Dendritic cell treated with granulocyte-macrophage colony-stimulating factor and Interleukin-4, amounts not matched to agents 40 ng/mL and 50 ng/mL, for 4 days (primary cell): ENCODE results near the gene IL1RAPL1.

Source experiments
- H3K27ac Mint-ChIP-seq: one replicate; pipeline ENCODE4 v1.8.0; 2022; ENCODE audit warnings: mild to moderate bottlenecking, mixed read lengths
- H3K27me3 Mint-ChIP-seq: one replicate; pipeline ENCODE4 v1.8.0; 2022; ENCODE audit warnings: mild to moderate bottlenecking, mixed read lengths
- H3K36me3 Mint-ChIP-seq: one replicate; pipeline ENCODE4 v1.8.0; 2022; ENCODE audit warnings: low read depth, mixed read lengths
- H3K4me1 Mint-ChIP-seq: one replicate; pipeline ENCODE4 v1.8.0; 2022; ENCODE audit warnings: low read depth, mixed read lengths
- H3K4me3 Mint-ChIP-seq: one replicate; pipeline ENCODE4 v1.8.0; 2022; ENCODE audit warnings: mild to moderate bottlenecking, moderate library complexity, mixed read lengths
- H3K9me3 Mint-ChIP-seq: one replicate; pipeline ENCODE4 v1.8.0; 2022; ENCODE audit warnings: mixed read lengths
- intact Hi-C: fragments of 100-400 bp; cut with micrococcal nuclease; formaldehyde crosslinking; loops from one replicate; pipeline ENCODE4 v1.15.0; 2022

Gene IL1RAPL1

GRCh38 chrX:29746326-29746725 is 1159.1 kb downstream of the IL1RAPL1 start:
- no peaks in the 10 kb centered on the region for H3K9me3 Mint-ChIP-seq
- no peak overlapping the region for H3K27ac Mint-ChIP-seq
- H3K4me1 Mint-ChIP-seq: no peaks in the 10 kb centered on the region
- no peaks in the 10 kb centered on the region for H3K27me3 Mint-ChIP-seq
- H3K4me3 Mint-ChIP-seq: no peak overlapping the region
- H3K36me3 Mint-ChIP-seq: no peaks in the 10 kb centered on the region
- intact Hi-C loops: no loop called here

- Mint-ChIP-seq H3K36me3 (no peaks in the 10 kb centered on the region), H3K27ac (no peak overlapping the region), H3K9me3 (no peaks in the 10 kb centered on the region), H3K27me3 (no peaks in the 10 kb centered on the region), H3K4me1 (no peaks in the 10 kb centered on the region), H3K4me3 (no peak overlapping the region)
- intact Hi-C loops: no loop called here
These were observed 1174.8 kb downstream of the IL1RAPL1 start for GRCh38 chrX:29762006-29762405.

DNA sequence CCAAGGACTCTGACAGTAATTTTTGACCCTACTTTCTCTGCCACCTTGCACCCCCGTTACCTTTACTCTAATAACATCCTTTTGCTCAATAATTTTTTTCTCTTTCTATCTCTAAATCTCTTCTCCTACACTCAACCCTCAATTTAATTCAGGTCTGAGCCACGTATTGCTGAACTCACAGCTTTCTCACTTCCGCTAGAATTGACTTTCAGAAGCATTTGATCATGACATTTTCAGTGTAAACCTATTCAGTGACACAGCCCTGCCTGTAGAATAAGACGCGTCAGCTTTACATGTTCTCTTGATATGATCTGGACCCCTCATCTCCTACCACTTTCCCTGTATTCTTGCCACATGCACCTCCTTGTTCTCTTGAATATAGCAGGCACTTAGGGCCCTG is 1188.6 kb downstream of the IL1RAPL1 start:
- Mint-ChIP-seq H3K4me1 (no peaks in the 10 kb centered on the region), H3K27ac (no peak overlapping the region), H3K27me3 (no peaks in the 10 kb centered on the region), H3K4me3 (no peak overlapping the region), H3K36me3 (no peaks in the 10 kb centered on the region), H3K9me3 (no peaks in the 10 kb centered on the region)
- intact Hi-C loops: no loop called here

- intact Hi-C loops: no loop called here
- Mint-ChIP-seq H3K4me1 (no peaks in the 10 kb centered on the region), H3K36me3 (no peaks in the 10 kb centered on the region), H3K27ac (no peak overlapping the region), H3K4me3 (no peak overlapping the region), H3K27me3 (no peaks in the 10 kb centered on the region), H3K9me3 (no peaks in the 10 kb centered on the region)
These were observed 1200.4 kb downstream of the IL1RAPL1 start for GRCh38 chrX:29787656-29788055.

DNA sequence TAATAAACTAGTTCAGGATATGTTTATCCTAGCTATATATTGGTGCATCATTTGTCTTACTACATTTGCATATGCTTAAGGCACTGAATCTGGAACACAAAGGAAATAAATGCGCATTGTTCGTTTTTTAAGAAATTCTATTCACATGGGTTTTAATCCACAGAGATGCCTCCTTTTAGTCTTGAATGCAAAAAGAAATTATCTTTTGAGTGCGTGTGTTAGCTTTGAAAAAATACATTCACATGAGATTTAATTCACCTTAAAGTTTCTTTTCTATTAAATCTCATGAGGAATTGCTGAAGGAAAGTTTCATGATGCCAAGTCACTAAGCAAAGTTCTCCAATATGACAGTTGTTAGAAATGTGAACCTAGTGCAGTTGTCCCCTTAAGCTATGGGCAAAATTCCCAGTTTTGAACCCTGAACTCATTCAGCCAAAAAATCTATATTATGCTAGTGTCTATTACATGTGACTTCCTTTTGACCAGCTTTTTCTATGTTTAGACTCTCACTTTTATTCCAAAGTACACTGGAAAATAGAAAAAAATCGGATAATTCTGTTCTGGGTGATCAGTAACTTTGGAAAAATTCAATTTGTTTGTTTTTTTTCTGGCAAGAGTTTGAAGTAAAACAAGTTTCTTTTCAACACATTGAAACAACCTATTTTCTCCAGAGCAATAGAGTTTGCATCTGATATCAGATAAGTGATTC is 1201.9 kb downstream of the IL1RAPL1 start:
- Mint-ChIP-seq H3K4me3 (no peak overlapping the region), H3K27me3 (no peaks in the 10 kb centered on the region), H3K9me3 (no peaks in the 10 kb centered on the region), H3K36me3 (no peaks in the 10 kb centered on the region), H3K27ac (no peak overlapping the region), H3K4me1 (no peaks in the 10 kb centered on the region)
- intact Hi-C loops: no loop called here

DNA sequence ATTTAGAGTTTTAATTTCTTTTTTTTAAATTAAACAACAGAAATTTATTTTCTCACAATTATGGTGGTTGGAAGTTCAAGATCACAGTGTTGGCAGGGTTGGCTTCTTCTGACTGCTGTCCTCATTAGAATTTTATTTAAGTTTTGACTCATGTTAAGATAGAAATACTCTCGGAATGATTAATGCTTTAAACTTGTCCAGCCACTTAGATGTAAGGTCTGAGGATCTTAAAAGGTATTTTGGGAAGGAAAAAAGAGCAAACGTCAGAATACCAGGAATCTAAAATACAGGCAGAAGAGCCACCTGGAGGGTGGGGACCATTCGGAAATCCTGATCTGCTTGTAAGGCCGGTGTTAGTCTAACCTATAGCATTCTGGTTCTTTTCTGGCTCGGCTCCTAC is 1205.1 kb downstream of the IL1RAPL1 start:
- Mint-ChIP-seq H3K27ac (no peak overlapping the region), H3K36me3 (no peaks in the 10 kb centered on the region), H3K27me3 (no peaks in the 10 kb centered on the region), H3K9me3 (no peaks in the 10 kb centered on the region), H3K4me1 (no peaks in the 10 kb centered on the region), H3K4me3 (no peak overlapping the region)
- intact Hi-C loops: no loop called here

DNA sequence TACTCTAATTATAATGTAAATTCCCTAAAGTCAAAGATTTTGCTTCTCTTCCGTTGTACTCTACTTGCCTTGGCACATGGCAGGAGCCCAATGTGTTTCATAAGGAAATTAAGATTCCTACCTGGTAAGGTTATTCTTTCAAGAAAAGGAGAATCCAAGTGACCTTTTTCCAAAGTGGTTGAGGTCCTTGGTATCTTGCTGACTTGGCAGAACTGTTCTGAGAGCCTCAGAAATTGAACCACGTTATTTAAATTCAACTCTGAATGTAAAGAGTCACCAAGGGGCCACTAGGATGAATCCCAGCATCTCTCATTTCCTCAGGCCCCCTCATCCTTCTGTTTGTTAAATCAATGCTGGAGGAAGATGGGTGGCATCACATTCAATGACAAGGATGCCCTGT is 1209.9 kb downstream of the IL1RAPL1 start:
- Mint-ChIP-seq H3K36me3 (no peaks in the 10 kb centered on the region), H3K9me3 (no peaks in the 10 kb centered on the region), H3K27me3 (no peaks in the 10 kb centered on the region), H3K4me3 (no peak overlapping the region), H3K27ac (no peak overlapping the region), H3K4me1 (no peaks in the 10 kb centered on the region)
- intact Hi-C loops: no loop called here

DNA sequence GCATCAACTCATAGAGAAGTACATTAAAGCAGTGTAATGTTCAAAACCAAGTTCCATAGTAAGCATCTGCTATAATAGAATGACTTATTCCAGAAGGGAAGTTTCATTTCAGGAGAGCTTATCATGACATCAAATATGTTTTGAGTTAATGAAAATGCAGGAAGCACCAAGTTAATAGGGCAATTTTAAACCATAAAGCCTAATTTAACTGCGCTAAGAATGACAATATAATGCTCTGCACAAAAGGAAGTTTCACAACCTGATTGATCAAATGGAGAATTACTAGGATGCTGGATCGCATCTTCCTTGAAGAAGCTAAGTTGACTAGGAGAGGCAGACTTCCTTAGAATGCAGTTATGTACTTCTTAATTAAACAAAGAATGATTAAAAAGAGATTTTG is 1211.2 kb downstream of the IL1RAPL1 start:
- intact Hi-C loops: no loop called here
- Mint-ChIP-seq H3K36me3 (no peaks in the 10 kb centered on the region), H3K4me1 (no peaks in the 10 kb centered on the region), H3K27me3 (no peaks in the 10 kb centered on the region), H3K9me3 (no peaks in the 10 kb centered on the region), H3K4me3 (no peak overlapping the region), H3K27ac (no peak overlapping the region)

DNA sequence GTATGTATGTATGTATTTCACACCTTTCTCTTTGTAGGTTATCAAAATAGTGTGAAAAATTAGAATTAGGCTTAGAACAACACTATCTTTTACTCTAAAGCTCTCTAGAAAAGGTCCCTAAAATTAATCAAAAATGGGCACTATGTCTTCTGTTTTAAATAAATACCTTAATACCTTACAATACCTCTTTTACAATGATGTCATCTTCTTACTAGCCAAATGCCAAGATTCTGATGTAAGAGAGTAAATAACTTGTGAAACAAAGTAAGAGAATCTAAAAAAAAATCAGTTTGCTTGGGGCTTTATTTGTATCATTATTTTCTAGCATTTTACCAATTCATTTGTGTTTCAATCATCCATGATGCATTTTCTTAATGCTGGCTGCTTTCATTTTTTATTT is 1225.9 kb downstream of the IL1RAPL1 start:
- no peak overlapping the region for H3K4me3 Mint-ChIP-seq
- intact Hi-C loops: no loop called here
- H3K27me3 Mint-ChIP-seq: no peaks in the 10 kb centered on the region
- H3K9me3 Mint-ChIP-seq: no peaks in the 10 kb centered on the region
- no peak overlapping the region for H3K27ac Mint-ChIP-seq
- no peaks in the 10 kb centered on the region for H3K4me1 Mint-ChIP-seq
- H3K36me3 Mint-ChIP-seq: no peaks in the 10 kb centered on the region

GRCh38 chrX:29824176-29824906 is 1237.1 kb downstream of the IL1RAPL1 start:
- Mint-ChIP-seq H3K9me3 (no peaks in the 10 kb centered on the region), H3K4me3 (no peak overlapping the region), H3K4me1 (no peaks in the 10 kb centered on the region), H3K27me3 (no peaks in the 10 kb centered on the region), H3K36me3 (no peaks in the 10 kb centered on the region), H3K27ac (no peak overlapping the region)
- intact Hi-C loops: no loop called here

GRCh38 chrX:29826742-29827141 is 1239.5 kb downstream of the IL1RAPL1 start:
- H3K27ac Mint-ChIP-seq: no peak overlapping the region
- no peaks in the 10 kb centered on the region for H3K9me3 Mint-ChIP-seq
- no peaks in the 10 kb centered on the region for H3K27me3 Mint-ChIP-seq
- H3K4me1 Mint-ChIP-seq: no peaks in the 10 kb centered on the region
- H3K4me3 Mint-ChIP-seq: no peak overlapping the region
- intact Hi-C loops: no loop called here
- H3K36me3 Mint-ChIP-seq: no peaks in the 10 kb centered on the region

DNA sequence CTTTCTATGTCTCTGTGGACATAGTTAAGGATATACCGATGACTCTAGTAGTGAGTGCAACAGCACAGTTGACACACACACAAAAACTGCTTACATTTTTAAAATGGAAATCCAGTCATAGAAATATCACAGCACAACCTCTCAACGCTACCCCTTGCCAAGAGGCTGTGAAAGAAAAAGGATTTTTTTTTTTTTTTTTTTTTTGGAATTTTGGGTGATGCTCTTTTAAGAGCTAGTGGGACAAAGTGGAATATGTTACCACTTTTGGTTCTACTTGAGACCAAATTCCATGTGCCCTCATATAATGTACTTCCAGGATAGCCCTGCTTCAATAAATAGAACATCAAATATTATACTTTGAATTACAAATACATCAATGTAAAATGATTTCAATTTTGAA is 1247.1 kb downstream of the IL1RAPL1 start:
- H3K27me3 Mint-ChIP-seq: no peaks in the 10 kb centered on the region

DNA sequence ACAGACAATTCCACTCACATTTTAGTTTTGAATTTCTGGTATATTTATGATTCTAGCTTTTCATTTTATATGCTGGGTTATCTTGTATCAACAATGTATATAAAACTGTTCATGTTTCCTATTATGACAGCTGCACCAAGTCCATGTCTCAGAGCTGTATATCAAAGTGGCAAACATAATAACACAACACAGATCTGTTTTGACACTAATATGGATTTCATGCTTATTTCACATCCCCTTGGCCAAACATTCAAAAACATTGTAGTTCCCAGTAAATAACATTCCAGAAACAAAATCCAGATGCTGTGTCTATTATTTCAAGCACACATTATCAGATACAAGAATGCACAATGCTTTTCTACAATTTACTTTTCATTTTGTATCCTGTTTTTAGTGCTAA is 1247.5 kb downstream of the IL1RAPL1 start:
- Mint-ChIP-seq H3K4me1 (no peaks in the 10 kb centered on the region), H3K4me3 (no peak overlapping the region), H3K36me3 (no peaks in the 10 kb centered on the region), H3K9me3 (no peaks in the 10 kb centered on the region), H3K27ac (no peak overlapping the region), H3K27me3 (no peaks in the 10 kb centered on the region)
- intact Hi-C loops: no loop called here

More for the DNA sequence above, 1247.1 kb downstream of the IL1RAPL1 start:
- intact Hi-C loops: no loop called here
- no peaks in the 10 kb centered on the region for H3K4me1 Mint-ChIP-seq
- no peaks in the 10 kb centered on the region for H3K36me3 Mint-ChIP-seq
- H3K27ac Mint-ChIP-seq: no peak overlapping the region
- no peak overlapping the region for H3K4me3 Mint-ChIP-seq
- H3K9me3 Mint-ChIP-seq: no peaks in the 10 kb centered on the region

GRCh38 chrX:29841750-29842149 is 1254.5 kb downstream of the IL1RAPL1 start:
- Mint-ChIP-seq H3K27ac (no peak overlapping the region), H3K27me3 (no peaks in the 10 kb centered on the region), H3K9me3 (no peaks in the 10 kb centered on the region), H3K36me3 (no peaks in the 10 kb centered on the region), H3K4me1 (no peaks in the 10 kb centered on the region), H3K4me3 (no peak overlapping the region)
- intact Hi-C loops: no loop called here

DNA sequence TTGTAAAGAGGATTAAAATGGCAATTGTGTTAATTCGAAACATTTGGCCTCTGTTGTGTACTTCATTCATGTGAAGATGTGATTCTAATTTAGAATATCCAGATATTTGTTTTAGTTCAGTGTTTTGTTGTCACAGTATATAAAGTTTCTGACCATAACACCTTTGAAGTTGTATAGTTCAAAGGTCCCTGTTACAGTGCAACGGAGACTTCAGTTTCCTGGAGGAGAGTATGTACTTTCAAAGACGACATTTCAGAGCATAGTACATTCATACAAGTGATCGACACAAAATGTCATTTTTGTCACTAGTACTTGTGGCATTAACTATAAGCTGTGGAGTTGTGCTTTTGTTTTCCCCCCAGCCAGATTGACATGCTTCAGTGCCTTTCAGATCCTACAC is 1255.3 kb downstream of the IL1RAPL1 start:
- Mint-ChIP-seq H3K9me3 (no peaks in the 10 kb centered on the region), H3K36me3 (no peaks in the 10 kb centered on the region), H3K27ac (no peak overlapping the region), H3K27me3 (no peaks in the 10 kb centered on the region), H3K4me1 (no peaks in the 10 kb centered on the region), H3K4me3 (no peak overlapping the region)
- intact Hi-C loops: no loop called here
